HepG2 (cell line): Measurements from ENCODE around the gene RNF123. TPM values are rescaled to one million over a fixed set of nuclear protein-coding genes. Genes with fewer than 3 reads are reported as not detected.
A peak's percentile ranks its signal among the peaks of the same experiment; 100 is the strongest.

ENCODE experiments used
- BRCA1 ChIP-seq: sonication (generic); formaldehyde crosslinking; IDR thresholded peaks from 2 replicates; pipeline ENCODE4 v1.4.0; 2020; ENCODE audit warnings: missing genetic modification reagents
- CBX2 ChIP-seq, 2 experiments: fragments of 200-600 bp in 1 of 2; sonication (generic); formaldehyde crosslinking in 1 of 2; IDR thresholded peaks; 2 replicates each; pipeline versions ENCODE4 v1.7.0 to v1.8.1; 2018 to 2022; ENCODE audit warnings: low read depth in 2 of 2, low read length in 1 of 2, mild to moderate bottlenecking in 1 of 2, missing genetic modification reagents in 1 of 2
- CHCHD3 ChIP-seq: sonication (generic); formaldehyde crosslinking; IDR thresholded peaks from 2 replicates; pipeline ENCODE4 v1.8.0; 2022; ENCODE audit warnings: mild to moderate bottlenecking, missing genetic modification reagents, moderate library complexity
- DNMT1 ChIP-seq: sonication (generic); formaldehyde crosslinking; IDR thresholded peaks from 2 replicates; pipeline ENCODE4 v1.5.1; 2020; ENCODE audit warnings: mild to moderate bottlenecking, missing genetic modification reagents
- ETV6 ChIP-seq: sonication (generic); formaldehyde crosslinking; conservative IDR thresholded peaks from 2 replicates; pipeline ENCODE4 v1.4.0; 2020; ENCODE audit warnings: missing genetic modification reagents
- GTF2F1 ChIP-seq: fragments of 150-350 bp; IDR thresholded peaks from 2 replicates; pipeline ENCODE4 v1.6.1; 2014; ENCODE audit warnings: low read length
- ISX ChIP-seq: sonication (generic); formaldehyde crosslinking; conservative IDR thresholded peaks from 2 replicates; pipeline ENCODE4 v1.5.0; 2020; ENCODE audit warnings: missing genetic modification reagents
- KDM2A ChIP-seq: sonication (generic); formaldehyde crosslinking; IDR thresholded peaks from 2 replicates; pipeline ENCODE4 v1.4.0; 2020; ENCODE audit warnings: low read depth, missing genetic modification reagents, borderline replicate concordance
- NR3C1 ChIP-seq: sonication (generic); formaldehyde crosslinking; IDR thresholded peaks from 2 replicates; pipeline ENCODE4 v1.4.0; 2020; ENCODE audit warnings: missing genetic modification reagents
- RFXANK ChIP-seq: IDR thresholded peaks from 2 replicates; pipeline ENCODE4 v1.6.1; 2016
- SP140L ChIP-seq: sonication (generic); formaldehyde crosslinking; IDR thresholded peaks from 2 replicates; pipeline ENCODE4 v1.4.0; 2020; ENCODE audit warnings: missing genetic modification reagents, borderline replicate concordance
- ZEB1 ChIP-seq: IDR thresholded peaks from 2 replicates; pipeline ENCODE4 v1.6.1; 2012; ENCODE audit warnings: mild to moderate bottlenecking, low read depth, inconsistent platforms; ENCODE audit not compliant: insufficient replicate concordance
- ZNF230 ChIP-seq: sonication (generic); formaldehyde crosslinking; IDR thresholded peaks from 2 replicates; pipeline ENCODE4 v1.4.0; 2020; ENCODE audit warnings: mild to moderate bottlenecking, missing genetic modification reagents
- ZNF629 ChIP-seq: sonication (generic); formaldehyde crosslinking; conservative IDR thresholded peaks from 2 replicates; pipeline ENCODE4 v1.5.0; 2020; ENCODE audit warnings: missing genetic modification reagents
- ZNF674 ChIP-seq: sonication (generic); formaldehyde crosslinking; IDR thresholded peaks from 2 replicates; pipeline ENCODE4 v1.5.0; 2020; ENCODE audit warnings: low read depth, mild to moderate bottlenecking, missing genetic modification reagents
- ZNF713 ChIP-seq: sonication (generic); formaldehyde crosslinking; IDR thresholded peaks from 2 replicates; pipeline ENCODE4 v1.4.0; 2020; ENCODE audit warnings: mild to moderate bottlenecking, missing genetic modification reagents
- polyA plus RNA-seq, 8 experiments: library from polyadenylated mRNA; depleted of rRNA in 3 of 8; stranded (reverse) in 7 of 8; unstranded in 1 of 8; fragments of >200 nt; fragmentation: Illumina TruSeq in 4 of 8; extraction: Trizol in 4 of 8; gene quantifications; 2 replicates each; pipeline versions ENCODE4 v1.2.1 to v1.2.3, GENCODE V29; 2011 to 2016; ENCODE audit warnings: low read depth in 4 of 8, missing spikeins in 1 of 8, mixed read lengths in 1 of 8; ENCODE audit not compliant: insufficient read depth in 1 of 8
- total RNA-seq, 5 experiments: library from RNA; depleted of rRNA; stranded (reverse); fragments of >200 nt; fragmentation: Illumina TruSeq; extraction: Trizol; gene quantifications; 2 replicates each; pipeline ENCODE4 v1.2.3, GENCODE V29; 2016; ENCODE audit warnings: low read depth in 1 of 5
- TF ChIP-seq, protein P1 (sequence below): sonication (generic); formaldehyde crosslinking; conservative IDR thresholded peaks from 2 replicates; pipeline ENCODE4 v1.4.0; 2020; ENCODE audit warnings: missing genetic modification reagents
- TF ChIP-seq, protein P2 (sequence below): sonication (generic); formaldehyde crosslinking; IDR thresholded peaks from 2 replicates; pipeline ENCODE4 v1.5.0; 2020; ENCODE audit warnings: mild to moderate bottlenecking, missing genetic modification reagents
- TF ChIP-seq, protein P3 (sequence below): IDR thresholded peaks from 2 replicates; pipeline ENCODE4 v1.4.0; 2020; ENCODE audit warnings: mild to moderate bottlenecking, missing genetic modification reagents
- TF ChIP-seq, protein P4 (sequence below): sonication (generic); formaldehyde crosslinking; IDR thresholded peaks from 2 replicates; pipeline ENCODE4 v1.5.0; 2020; ENCODE audit warnings: missing genetic modification reagents, mild to moderate bottlenecking, borderline replicate concordance
- TF ChIP-seq, protein P5 (sequence below): IDR thresholded peaks from 2 replicates; pipeline ENCODE4 v1.6.1; 2016; ENCODE audit warnings: missing compliant biosample characterization, missing genetic modification reagents, borderline replicate concordance

The RNF123 gene
- total and polyA plus RNA-seq, 2 of the 13 experiments (the other 11 are each of a cell fraction or from before 2014, with no cell fraction given): 29.9 to 82.2 TPM

DNA sequence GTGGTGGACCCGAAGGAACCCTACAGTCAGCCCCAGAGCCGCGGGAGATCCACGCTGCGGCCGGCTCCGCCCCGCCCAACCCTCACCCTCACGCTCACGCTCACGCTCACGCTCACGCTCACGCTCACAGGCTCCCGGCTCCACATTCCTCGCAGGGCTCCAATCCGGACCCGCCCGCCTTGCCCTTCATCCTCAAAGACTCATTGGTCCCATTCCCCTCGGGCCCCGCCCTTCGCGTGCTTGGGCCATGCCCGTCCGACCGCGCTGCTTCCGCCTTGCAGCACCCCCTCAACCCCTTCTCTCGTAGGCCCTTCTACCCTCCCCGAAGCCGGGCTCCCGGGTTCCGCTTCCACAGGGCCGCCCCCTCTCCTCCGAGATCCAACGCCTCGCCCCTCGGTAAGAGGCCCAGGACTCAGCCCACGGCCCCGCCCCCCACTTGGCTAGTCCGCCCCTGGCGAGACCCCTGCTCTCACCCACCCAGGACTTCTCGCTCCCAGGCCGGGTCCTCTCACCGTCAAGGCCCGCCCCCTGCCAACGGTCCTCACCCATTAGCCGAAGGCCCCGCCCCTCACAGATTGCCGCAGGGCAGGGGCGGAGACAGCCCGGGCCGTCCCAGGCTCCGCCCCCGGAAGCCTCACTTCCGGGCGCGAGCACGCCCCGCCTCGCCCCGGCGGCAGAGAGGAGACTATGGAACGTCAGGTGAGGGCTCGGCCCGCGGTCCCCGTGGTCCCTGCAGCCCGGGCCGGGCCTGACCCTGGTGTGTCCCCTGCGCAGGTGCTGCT is 15.5 kb upstream of the RNF123 start, which contains the start of gene APEH (continued):
- TF ChIP-seq, protein P1, sequence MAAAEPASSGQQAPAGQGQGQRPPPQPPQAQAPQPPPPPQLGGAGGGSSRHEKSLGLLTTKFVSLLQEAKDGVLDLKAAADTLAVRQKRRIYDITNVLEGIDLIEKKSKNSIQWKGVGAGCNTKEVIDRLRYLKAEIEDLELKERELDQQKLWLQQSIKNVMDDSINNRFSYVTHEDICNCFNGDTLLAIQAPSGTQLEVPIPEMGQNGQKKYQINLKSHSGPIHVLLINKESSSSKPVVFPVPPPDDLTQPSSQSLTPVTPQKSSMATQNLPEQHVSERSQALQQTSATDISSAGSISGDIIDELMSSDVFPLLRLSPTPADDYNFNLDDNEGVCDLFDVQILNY (CRISPR knock-in tag): no peak
- 0 out of 2 replicates have a peak, but pooled peaks have one; percentile 60 for TF ChIP-seq RFXANK (CRISPR knock-in tag)
- no peak for TF ChIP-seq ZNF713 (CRISPR knock-in tag)
- no peak for TF ChIP-seq ZNF629
- TF ChIP-seq ZNF230: no peak
- TF ChIP-seq DNMT1 (CRISPR knock-in tag): peak; percentile 49
- TF ChIP-seq KDM2A: 0 out of 2 replicates have a peak, but pooled peaks have one; percentile 12
- no peak for TF ChIP-seq NR3C1 (CRISPR knock-in tag)
- TF ChIP-seq, protein P2, sequence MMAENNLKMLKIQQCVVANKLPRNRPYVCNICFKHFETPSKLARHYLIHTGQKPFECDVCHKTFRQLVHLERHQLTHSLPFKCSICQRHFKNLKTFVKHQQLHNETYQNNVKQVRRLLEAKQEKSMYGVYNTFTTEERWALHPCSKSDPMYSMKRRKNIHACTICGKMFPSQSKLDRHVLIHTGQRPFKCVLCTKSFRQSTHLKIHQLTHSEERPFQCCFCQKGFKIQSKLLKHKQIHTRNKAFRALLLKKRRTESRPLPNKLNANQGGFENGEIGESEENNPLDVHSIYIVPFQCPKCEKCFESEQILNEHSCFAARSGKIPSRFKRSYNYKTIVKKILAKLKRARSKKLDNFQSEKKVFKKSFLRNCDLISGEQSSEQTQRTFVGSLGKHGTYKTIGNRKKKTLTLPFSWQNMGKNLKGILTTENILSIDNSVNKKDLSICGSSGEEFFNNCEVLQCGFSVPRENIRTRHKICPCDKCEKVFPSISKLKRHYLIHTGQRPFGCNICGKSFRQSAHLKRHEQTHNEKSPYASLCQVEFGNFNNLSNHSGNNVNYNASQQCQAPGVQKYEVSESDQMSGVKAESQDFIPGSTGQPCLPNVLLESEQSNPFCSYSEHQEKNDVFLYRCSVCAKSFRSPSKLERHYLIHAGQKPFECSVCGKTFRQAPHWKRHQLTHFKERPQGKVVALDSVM (CRISPR knock-in tag): no peak
- TF ChIP-seq ZNF674 (CRISPR knock-in tag): no peak; the same call in 1 of the 2 replicates
- no peak for TF ChIP-seq BRCA1 (CRISPR knock-in tag)
- TF ChIP-seq CBX2 (IDR thresholded peaks at IDR 0.05; ENCODE audit: low read depth, low read length): no peak
- no peak for TF ChIP-seq CBX2 (CRISPR knock-in tag; IDR thresholded peaks at IDR 0.05; ENCODE audit: low read depth)
- TF ChIP-seq SP140L (CRISPR knock-in tag): no peak
- TF ChIP-seq ISX (CRISPR knock-in tag): no peak
- TF ChIP-seq, protein P3, sequence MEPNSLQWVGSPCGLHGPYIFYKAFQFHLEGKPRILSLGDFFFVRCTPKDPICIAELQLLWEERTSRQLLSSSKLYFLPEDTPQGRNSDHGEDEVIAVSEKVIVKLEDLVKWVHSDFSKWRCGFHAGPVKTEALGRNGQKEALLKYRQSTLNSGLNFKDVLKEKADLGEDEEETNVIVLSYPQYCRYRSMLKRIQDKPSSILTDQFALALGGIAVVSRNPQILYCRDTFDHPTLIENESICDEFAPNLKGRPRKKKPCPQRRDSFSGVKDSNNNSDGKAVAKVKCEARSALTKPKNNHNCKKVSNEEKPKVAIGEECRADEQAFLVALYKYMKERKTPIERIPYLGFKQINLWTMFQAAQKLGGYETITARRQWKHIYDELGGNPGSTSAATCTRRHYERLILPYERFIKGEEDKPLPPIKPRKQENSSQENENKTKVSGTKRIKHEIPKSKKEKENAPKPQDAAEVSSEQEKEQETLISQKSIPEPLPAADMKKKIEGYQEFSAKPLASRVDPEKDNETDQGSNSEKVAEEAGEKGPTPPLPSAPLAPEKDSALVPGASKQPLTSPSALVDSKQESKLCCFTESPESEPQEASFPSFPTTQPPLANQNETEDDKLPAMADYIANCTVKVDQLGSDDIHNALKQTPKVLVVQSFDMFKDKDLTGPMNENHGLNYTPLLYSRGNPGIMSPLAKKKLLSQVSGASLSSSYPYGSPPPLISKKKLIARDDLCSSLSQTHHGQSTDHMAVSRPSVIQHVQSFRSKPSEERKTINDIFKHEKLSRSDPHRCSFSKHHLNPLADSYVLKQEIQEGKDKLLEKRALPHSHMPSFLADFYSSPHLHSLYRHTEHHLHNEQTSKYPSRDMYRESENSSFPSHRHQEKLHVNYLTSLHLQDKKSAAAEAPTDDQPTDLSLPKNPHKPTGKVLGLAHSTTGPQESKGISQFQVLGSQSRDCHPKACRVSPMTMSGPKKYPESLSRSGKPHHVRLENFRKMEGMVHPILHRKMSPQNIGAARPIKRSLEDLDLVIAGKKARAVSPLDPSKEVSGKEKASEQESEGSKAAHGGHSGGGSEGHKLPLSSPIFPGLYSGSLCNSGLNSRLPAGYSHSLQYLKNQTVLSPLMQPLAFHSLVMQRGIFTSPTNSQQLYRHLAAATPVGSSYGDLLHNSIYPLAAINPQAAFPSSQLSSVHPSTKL (CRISPR knock-in tag): no peak; the same call in 1 of the 2 replicates
- no peak for TF ChIP-seq GTF2F1
- no peak for TF ChIP-seq CHCHD3
- TF ChIP-seq ETV6 (CRISPR knock-in tag): 0 out of 2 replicates have a peak, but pooled peaks have one; percentile 30
- TF ChIP-seq, protein P4, sequence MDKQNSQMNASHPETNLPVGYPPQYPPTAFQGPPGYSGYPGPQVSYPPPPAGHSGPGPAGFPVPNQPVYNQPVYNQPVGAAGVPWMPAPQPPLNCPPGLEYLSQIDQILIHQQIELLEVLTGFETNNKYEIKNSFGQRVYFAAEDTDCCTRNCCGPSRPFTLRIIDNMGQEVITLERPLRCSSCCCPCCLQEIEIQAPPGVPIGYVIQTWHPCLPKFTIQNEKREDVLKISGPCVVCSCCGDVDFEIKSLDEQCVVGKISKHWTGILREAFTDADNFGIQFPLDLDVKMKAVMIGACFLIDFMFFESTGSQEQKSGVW (CRISPR knock-in tag): no peak
- TF ChIP-seq ZEB1: no peak
- TF ChIP-seq, protein P5, sequence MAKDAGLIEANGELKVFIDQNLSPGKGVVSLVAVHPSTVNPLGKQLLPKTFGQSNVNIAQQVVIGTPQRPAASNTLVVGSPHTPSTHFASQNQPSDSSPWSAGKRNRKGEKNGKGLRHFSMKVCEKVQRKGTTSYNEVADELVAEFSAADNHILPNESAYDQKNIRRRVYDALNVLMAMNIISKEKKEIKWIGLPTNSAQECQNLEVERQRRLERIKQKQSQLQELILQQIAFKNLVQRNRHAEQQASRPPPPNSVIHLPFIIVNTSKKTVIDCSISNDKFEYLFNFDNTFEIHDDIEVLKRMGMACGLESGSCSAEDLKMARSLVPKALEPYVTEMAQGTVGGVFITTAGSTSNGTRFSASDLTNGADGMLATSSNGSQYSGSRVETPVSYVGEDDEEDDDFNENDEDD (CRISPR knock-in tag): 0 out of 2 replicates have a peak, but pooled peaks have one; percentile 17
